ENCODE results near the gene NXPH1.

The NXPH1 gene

DNA sequence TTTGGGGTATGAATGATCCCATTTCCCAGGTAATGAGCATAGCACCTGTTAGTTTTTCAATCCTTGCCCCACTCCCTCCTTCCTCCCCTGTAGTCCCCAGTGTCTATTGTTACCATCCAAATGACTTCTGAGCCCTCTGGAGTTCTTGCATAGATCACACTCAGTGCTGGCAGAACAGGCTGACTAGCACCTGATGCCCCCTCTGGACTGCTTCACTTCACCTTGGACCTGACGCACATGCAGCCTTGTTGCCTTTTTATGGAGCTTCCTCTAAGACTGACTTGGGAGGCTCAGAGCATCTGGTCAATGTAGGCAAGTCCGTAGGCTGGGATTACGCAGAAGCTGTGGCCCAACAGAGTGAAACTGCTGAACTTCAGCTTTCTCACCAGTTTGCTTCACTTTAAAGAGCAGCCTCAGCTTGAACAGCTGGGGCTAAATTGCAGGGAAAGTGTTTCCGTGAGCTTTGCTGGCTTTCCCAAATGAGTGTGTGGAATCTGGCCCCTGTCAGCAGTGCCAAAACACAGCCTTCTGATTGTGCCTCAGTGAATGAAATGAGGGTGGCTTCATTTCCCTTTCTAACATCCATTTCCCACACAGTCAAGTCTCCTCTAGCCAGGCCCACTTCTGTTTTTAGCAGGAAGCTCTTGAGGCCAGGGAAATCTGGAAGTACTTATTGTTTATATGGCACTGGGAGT is 48.5 kb downstream of the NXPH1 start:
- Histone ChIP-seq H3K27me3 (ENCODE audit: control insufficient read depth, insufficient read depth, low read length) (no peaks in the 10 kb centered on the region), H3K9me3 (ENCODE audit: control insufficient read depth, low read length) (no peaks in the 10 kb centered on the region), H3K9ac (ENCODE audit: low read length) (no peak overlapping the region), H3K4me3 (ENCODE audit: low read length) (no peak overlapping the region), H3K36me3 (ENCODE audit: control insufficient read depth, insufficient read depth, low read length) (no peaks in the 10 kb centered on the region), H3K4me1 (ENCODE audit: control insufficient read depth, insufficient read depth, low read length) (no peaks in the 10 kb centered on the region)

DNA sequence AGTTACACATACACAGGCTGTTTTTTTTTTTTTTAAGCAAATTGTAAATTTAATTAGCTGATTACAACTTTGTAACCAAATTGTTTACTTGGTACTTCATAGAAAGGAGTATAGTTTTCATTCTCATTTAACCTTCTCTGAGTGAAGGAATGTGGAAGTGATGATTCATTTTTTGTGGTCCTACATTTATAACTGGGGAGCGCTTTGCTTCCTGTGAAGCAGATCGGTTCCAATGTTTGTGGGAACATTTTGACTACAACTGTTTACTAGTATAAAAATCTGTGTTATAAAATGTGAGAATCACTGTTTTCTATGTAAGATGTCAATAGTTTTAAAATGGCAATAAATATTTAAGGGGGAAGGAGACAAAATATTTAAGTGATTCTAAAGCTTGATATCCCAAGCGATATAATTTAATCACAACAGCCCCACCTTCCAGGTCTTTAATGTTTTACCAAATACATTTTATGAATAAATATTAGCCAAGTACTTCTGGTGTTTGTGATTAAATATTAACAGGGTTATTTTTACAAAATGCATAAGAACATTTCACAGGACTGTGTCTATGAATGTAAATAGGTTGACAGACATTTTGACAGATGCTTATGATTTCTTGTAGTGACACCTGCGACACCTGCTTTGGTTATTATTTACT is 57.1 kb downstream of the NXPH1 start:
- no peak overlapping the region for H3K4me3 ChIP-seq (ENCODE audit: low read length)
- H3K9me3 ChIP-seq (ENCODE audit: control insufficient read depth, low read length), result no peaks in the 10 kb centered on the region
- H3K27me3 ChIP-seq (ENCODE audit: control insufficient read depth, insufficient read depth, low read length), result no peaks in the 10 kb centered on the region
- H3K9ac ChIP-seq (ENCODE audit: low read length), result no peak overlapping the region
- H3K36me3 ChIP-seq (ENCODE audit: control insufficient read depth, insufficient read depth, low read length), result no peaks in the 10 kb centered on the region
- H3K4me1 ChIP-seq (ENCODE audit: control insufficient read depth, insufficient read depth, low read length), result no peaks in the 10 kb centered on the region

DNA sequence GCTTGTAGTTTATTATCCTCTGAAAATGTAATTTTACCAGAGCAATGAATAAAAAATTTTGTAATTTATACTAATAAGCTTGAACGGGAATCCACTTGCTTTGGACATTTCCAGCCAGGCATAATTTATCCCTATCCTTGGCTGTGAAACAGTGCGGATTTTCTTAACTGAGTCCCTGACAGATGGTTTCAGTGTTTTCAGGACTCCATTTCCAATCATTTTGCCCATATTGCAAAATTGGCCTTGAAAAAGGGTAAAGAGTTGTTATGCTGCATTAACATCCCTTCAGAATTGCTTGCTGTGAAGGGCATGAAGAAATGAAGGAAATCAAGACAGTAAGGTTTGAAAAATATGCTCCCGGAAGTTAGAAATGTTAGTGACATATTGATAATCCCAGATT is 57.7 kb downstream of the NXPH1 start:
- H3K9ac ChIP-seq (ENCODE audit: low read length), result no peak overlapping the region

DNA sequence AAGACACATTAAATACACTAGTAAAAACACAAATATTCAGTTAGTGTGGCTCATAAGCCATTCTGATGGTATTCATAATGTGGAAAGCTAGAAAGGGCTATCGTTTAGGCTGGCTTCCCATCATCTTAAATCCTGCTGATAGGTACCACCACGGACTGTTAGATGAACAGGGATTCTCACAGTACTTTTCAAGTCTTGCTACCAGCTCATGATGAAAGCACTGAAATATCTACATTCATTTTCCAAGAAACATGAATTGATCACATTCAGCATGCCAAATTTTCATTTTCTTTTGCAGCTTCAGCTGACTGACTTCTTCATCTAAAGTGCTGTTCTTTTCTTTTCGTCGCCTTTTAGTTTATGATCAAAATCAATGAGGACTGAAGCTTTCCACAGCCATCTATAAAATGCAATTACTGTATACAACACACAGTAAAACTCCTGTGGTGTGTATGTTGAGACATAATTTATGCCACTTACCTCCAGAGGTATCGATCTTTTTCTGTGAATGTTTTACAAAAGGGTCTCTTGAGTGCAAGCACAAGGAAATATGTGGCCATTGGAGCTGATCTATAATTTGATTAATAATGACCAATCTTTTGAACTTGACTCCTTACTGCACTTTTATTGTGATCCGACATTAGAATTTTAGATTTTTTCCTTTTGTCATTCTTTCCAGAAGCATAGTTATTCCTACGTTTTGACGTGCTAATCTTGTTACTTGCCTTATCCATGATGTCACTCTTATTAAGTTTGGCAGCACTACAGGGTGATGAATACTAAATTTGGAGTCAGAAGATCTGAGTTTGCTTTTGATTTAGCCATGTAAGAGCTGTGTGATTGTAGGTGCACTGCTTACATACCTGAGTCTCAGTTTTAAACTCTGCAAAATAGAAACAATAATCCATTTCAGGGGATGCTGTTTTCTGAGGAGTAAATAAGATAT is 58.4 kb downstream of the NXPH1 start:
- H3K9ac ChIP-seq (ENCODE audit: low read length), result no peak overlapping the region
- no peaks in the 10 kb centered on the region for H3K4me1 ChIP-seq (ENCODE audit: control insufficient read depth, insufficient read depth, low read length)
- no peaks in the 10 kb centered on the region for H3K36me3 ChIP-seq (ENCODE audit: control insufficient read depth, insufficient read depth, low read length)
- H3K27me3 ChIP-seq (ENCODE audit: control insufficient read depth, insufficient read depth, low read length), result no peaks in the 10 kb centered on the region
- H3K4me3 ChIP-seq (ENCODE audit: low read length), result no peak overlapping the region
- no peaks in the 10 kb centered on the region for H3K9me3 ChIP-seq (ENCODE audit: control insufficient read depth, low read length)

More for the DNA sequence above, 57.7 kb downstream of the NXPH1 start:
- Histone ChIP-seq H3K4me1 (ENCODE audit: control insufficient read depth, insufficient read depth, low read length) (no peaks in the 10 kb centered on the region), H3K27me3 (ENCODE audit: control insufficient read depth, insufficient read depth, low read length) (no peaks in the 10 kb centered on the region), H3K36me3 (ENCODE audit: control insufficient read depth, insufficient read depth, low read length) (no peaks in the 10 kb centered on the region), H3K9me3 (ENCODE audit: control insufficient read depth, low read length) (no peaks in the 10 kb centered on the region), H3K4me3 (ENCODE audit: low read length) (no peak overlapping the region)

DNA sequence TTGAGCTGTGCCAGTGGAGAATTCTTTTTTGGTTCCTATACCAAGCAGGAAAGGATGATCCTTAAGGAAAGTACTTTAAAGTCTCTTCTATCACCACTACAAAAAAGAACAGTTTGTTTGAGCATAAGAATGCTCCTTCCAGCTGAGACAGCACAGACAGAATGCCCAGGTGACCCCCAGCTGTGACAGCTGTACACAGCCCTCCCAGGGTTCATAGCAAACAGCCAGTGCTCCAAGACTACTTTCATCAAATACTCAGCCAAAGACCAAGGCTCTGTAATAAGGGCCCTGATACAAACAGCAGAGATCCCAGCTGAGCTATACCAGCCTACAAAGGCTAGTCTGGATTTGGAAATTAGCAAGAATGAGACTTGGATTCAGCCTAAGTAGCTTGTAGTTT is 65.7 kb downstream of the NXPH1 start:
- H3K4me1 ChIP-seq (ENCODE audit: control insufficient read depth, insufficient read depth, low read length), result no peaks in the 10 kb centered on the region
- H3K36me3 ChIP-seq (ENCODE audit: control insufficient read depth, insufficient read depth, low read length), result no peaks in the 10 kb centered on the region
- H3K9ac ChIP-seq (ENCODE audit: low read length), result no peak overlapping the region
- H3K4me3 ChIP-seq (ENCODE audit: low read length), result no peak overlapping the region
- H3K27me3 ChIP-seq (ENCODE audit: control insufficient read depth, insufficient read depth, low read length), result no peaks in the 10 kb centered on the region
- no peaks in the 10 kb centered on the region for H3K9me3 ChIP-seq (ENCODE audit: control insufficient read depth, low read length)

DNA sequence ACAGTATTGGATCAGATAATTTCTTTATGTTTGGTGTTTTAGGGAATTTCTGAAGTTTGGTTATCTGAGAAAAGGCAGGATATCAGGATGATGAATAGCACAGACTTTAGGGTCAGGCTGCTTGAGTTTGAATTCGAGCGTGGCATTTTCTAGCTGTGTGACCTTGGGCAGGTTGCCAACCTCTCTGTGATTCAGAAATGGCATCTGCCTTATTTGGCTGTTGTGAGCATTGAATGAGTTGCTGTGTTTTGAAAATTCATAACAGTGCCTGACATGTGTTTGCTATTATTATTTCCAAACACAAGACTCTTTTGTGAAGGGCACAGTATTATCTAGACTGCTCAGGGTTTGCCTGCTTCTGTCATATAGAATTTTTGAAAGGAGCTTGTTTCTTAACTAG is 66.9 kb downstream of the NXPH1 start:
- no peak overlapping the region for H3K9ac ChIP-seq (ENCODE audit: low read length)
- no peaks in the 10 kb centered on the region for H3K36me3 ChIP-seq (ENCODE audit: control insufficient read depth, insufficient read depth, low read length)
- no peaks in the 10 kb centered on the region for H3K9me3 ChIP-seq (ENCODE audit: control insufficient read depth, low read length)
- no peaks in the 10 kb centered on the region for H3K4me1 ChIP-seq (ENCODE audit: control insufficient read depth, insufficient read depth, low read length)
- no peaks in the 10 kb centered on the region for H3K27me3 ChIP-seq (ENCODE audit: control insufficient read depth, insufficient read depth, low read length)
- no peak overlapping the region for H3K4me3 ChIP-seq (ENCODE audit: low read length)

DNA sequence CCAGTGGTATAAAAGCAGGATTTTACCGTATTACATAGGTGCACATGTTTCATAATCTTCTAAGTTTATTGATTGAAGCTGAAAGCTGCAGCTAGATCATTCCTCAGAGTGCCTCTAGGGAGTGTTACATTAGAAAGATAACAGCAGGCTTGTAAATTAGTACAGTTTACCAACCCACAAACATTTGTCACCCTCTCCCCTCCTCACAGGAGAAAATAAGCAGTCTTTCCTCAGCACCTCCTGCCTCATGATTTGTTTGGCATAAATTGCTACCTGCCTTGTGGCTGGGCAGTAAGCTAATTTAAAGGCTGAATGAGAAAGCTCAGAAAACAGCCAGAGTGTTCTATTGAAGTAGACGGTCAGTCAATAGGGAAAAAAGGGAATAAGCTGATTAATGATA is 74.2 kb downstream of the NXPH1 start:
- Histone ChIP-seq H3K27me3 (ENCODE audit: control insufficient read depth, insufficient read depth, low read length) (no peaks in the 10 kb centered on the region), H3K9ac (ENCODE audit: low read length) (no peak overlapping the region), H3K4me1 (ENCODE audit: control insufficient read depth, insufficient read depth, low read length) (no peaks in the 10 kb centered on the region), H3K9me3 (ENCODE audit: control insufficient read depth, low read length) (no peaks in the 10 kb centered on the region), H3K4me3 (ENCODE audit: low read length) (no peak overlapping the region), H3K36me3 (ENCODE audit: control insufficient read depth, insufficient read depth, low read length) (no peaks in the 10 kb centered on the region)

DNA sequence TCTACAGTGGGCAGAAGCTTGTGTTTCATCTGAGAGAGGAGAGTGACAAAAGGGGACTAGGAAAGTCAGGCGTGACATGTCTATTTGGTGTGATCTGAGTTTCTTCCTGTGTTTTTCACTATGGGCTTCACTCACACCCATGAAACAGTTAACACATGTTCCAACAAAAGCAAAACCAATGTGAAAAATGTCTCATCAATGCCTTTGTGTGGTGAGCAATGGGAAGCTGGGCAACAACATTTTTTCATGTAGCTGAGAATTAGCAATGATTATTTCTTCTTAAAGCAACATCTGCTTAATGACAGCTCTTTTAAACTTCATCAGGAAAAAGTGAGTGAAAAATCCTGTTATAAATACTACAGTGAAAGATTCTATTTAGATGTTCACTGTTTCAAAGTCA is 76.2 kb downstream of the NXPH1 start:
- no peaks in the 10 kb centered on the region for H3K27me3 ChIP-seq (ENCODE audit: control insufficient read depth, insufficient read depth, low read length)
- H3K4me1 ChIP-seq (ENCODE audit: control insufficient read depth, insufficient read depth, low read length), result no peaks in the 10 kb centered on the region
- H3K4me3 ChIP-seq (ENCODE audit: low read length), result no peak overlapping the region
- H3K9ac ChIP-seq (ENCODE audit: low read length), result no peak overlapping the region
- no peaks in the 10 kb centered on the region for H3K36me3 ChIP-seq (ENCODE audit: control insufficient read depth, insufficient read depth, low read length)
- no peaks in the 10 kb centered on the region for H3K9me3 ChIP-seq (ENCODE audit: control insufficient read depth, low read length)

DNA sequence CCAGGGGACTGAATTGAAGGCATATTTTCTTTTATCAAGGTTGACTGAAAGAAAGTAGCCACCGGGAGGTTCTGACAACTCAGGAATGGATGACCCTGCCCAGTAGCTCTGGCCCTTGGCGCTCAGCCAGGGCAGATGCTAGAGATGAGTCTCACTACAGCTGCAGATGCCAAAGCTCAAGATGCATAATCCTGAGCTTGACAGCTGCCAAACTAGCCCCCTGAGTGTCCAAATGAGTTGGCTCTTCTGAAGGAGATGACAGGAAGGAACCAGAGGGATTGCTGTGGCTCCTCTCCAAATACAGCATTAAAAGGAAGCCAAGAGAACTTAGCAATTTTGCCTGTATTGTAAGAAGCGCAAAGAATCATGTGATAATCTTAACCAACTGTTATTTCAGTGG is 78.4 kb downstream of the NXPH1 start:
- Histone ChIP-seq H3K4me1 (ENCODE audit: control insufficient read depth, insufficient read depth, low read length) (no peaks in the 10 kb centered on the region), H3K9ac (ENCODE audit: low read length) (no peak overlapping the region), H3K36me3 (ENCODE audit: control insufficient read depth, insufficient read depth, low read length) (no peaks in the 10 kb centered on the region), H3K9me3 (ENCODE audit: control insufficient read depth, low read length) (no peaks in the 10 kb centered on the region), H3K27me3 (ENCODE audit: control insufficient read depth, insufficient read depth, low read length) (no peaks in the 10 kb centered on the region), H3K4me3 (ENCODE audit: low read length) (no peak overlapping the region)

DNA sequence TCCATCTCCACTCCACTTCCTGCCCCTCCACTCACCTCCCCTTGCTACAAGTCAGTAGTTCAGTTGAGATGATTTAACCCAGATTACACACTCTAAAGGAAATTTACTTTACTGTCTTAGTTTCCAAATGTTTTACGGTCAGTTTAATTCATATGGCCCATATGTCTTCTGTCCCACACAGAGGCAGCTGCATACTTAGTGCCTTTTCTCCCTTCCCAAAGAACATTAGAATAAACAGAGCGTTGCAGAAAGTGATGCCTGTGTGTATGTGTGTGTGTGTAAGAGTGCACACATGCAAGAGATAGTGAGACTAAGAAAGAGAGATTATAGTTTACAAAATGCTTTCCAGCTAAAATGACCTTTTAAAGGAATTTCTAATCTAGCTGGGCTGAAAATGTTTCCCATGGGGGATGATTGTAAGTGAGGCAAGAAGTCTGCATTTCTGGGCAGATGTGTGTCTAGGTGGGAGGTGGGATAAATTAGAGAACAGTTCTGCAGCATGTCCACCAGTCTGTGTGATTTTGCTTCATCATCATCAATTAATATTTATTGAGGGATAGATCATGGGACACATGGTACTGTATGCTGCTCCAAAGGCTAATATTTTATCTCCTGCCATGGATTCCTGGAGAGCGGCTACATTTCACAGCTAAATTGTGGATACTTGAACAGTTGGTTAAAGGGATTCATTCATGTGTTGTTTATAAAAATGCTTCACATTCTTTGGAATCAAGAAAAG is 81.5 kb downstream of the NXPH1 start:
- no peak overlapping the region for H3K9ac ChIP-seq (ENCODE audit: low read length)
- no peaks in the 10 kb centered on the region for H3K4me1 ChIP-seq (ENCODE audit: control insufficient read depth, insufficient read depth, low read length)
- H3K27me3 ChIP-seq (ENCODE audit: control insufficient read depth, insufficient read depth, low read length), result no peaks in the 10 kb centered on the region
- H3K4me3 ChIP-seq (ENCODE audit: low read length), result no peak overlapping the region
- H3K9me3 ChIP-seq (ENCODE audit: control insufficient read depth, low read length), result no peaks in the 10 kb centered on the region
- H3K36me3 ChIP-seq (ENCODE audit: control insufficient read depth, insufficient read depth, low read length), result no peaks in the 10 kb centered on the region

DNA sequence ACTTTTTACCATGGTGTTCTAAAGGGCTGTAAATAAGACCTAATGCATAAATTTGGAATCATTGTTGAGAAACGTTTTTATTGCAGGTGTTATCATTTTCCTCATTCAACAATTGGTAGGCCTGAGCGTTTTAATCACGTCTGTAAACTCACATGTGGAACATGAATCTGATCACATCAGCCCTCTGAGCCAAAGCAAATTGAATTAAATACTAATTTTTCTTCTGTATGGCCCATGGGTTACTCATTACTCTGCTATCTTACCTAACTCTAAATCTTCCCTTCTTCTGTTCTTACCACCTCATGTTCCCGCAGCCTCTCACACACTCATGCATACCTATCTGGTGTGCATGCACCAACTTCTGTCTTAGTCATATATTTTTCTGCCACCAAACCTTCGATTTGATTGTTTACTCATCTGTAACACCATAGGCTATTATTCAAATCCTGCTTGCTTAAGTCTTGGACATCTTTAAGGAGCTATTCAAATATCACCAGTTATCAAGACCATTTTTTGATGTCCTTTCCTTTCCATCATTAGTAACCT is 82.3 kb downstream of the NXPH1 start:
- Histone ChIP-seq H3K36me3 (ENCODE audit: control insufficient read depth, insufficient read depth, low read length) (no peaks in the 10 kb centered on the region), H3K4me3 (ENCODE audit: low read length) (no peak overlapping the region), H3K4me1 (ENCODE audit: control insufficient read depth, insufficient read depth, low read length) (no peaks in the 10 kb centered on the region), H3K9me3 (ENCODE audit: control insufficient read depth, low read length) (no peaks in the 10 kb centered on the region), H3K27me3 (ENCODE audit: control insufficient read depth, insufficient read depth, low read length) (no peaks in the 10 kb centered on the region), H3K9ac (ENCODE audit: low read length) (no peak overlapping the region)

All from mucosa of stomach (tissue), 1 donor.